AG09309 (cell line): ENCODE data around the gene UTP11.

Source experiments
- DNase-seq: peaks from one replicate; pipeline ENCODE4 v3.0.0-alpha.2; 2010; ENCODE audit warnings: low read depth
- H3K4me3 ChIP-seq: 2 replicates; pipeline ENCODE4 v1.5.1; 2011; ENCODE audit warnings: mild to moderate bottlenecking, low read depth, low read length, moderate library complexity; ENCODE audit not compliant: control insufficient read depth
- CTCF ChIP-seq: IDR thresholded peaks from 2 replicates; pipeline ENCODE4 v1.5.1; 2011; ENCODE audit warnings: mild to moderate bottlenecking, low read depth, low read length, inconsistent platforms; ENCODE audit not compliant: insufficient read depth, control insufficient read depth; ENCODE audit errors: missing control alignments

UTP11 gene

GRCh38 chr1:38020396-38020795, 7.9 kb downstream of the UTP11 start:
- no peak for TF ChIP-seq CTCF
- no peak for DNase-seq
- no peak overlapping the region for H3K4me3 ChIP-seq

GRCh38 chr1:38021969-38022368, 9.4 kb downstream of the UTP11 start:
- no peak overlapping the region for H3K4me3 ChIP-seq
- no peak for TF ChIP-seq CTCF
- no peak for DNase-seq

DNA sequence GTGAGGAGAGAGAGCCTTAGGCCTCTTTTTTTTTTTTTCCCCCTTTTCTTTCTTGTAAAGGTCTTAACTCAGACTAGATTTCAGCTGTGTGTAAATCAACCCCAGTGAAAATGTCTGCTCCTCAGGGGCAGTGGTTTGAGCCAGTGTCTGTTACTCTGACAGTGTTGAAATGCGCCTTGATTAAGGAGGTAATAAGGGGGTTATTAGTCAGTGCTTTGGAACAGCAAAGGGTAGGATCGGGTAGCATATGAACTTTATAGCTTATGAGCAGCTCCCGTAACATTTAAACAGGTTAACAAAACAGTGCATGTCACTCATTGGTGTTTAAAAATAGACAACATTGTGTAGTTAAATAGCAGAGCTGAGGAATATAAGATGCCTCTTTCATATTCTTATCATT, 10.3 kb downstream of the UTP11 start:
- no peak for TF ChIP-seq CTCF
- DNase-seq, result no peak
- H3K4me3 ChIP-seq, result no peak overlapping the region

- no peak for TF ChIP-seq CTCF
- no peak for DNase-seq
- H3K4me3 ChIP-seq, result no peak overlapping the region
Observed at GRCh38 chr1:38025233-38025632, 12.7 kb downstream of the UTP11 start.

- no peak for TF ChIP-seq CTCF
Observed at GRCh38 chr1:38025664-38026063, 13.1 kb downstream of the UTP11 start.

GRCh38 chr1:38026592-38027200, 14.2 kb downstream of the UTP11 start:
- TF ChIP-seq CTCF, result peak; percentile 84

More at GRCh38 chr1:38025664-38026063, 13.1 kb downstream of the UTP11 start:
- DNase-seq, result no peak
- H3K4me3 ChIP-seq, result no peak overlapping the region

More at GRCh38 chr1:38026592-38027200, 14.2 kb downstream of the UTP11 start:
- DNase-seq, result no peak
- H3K4me3 ChIP-seq, result no peak overlapping the region
